ENCODE measurements around the gene DCLK3.

DNA sequence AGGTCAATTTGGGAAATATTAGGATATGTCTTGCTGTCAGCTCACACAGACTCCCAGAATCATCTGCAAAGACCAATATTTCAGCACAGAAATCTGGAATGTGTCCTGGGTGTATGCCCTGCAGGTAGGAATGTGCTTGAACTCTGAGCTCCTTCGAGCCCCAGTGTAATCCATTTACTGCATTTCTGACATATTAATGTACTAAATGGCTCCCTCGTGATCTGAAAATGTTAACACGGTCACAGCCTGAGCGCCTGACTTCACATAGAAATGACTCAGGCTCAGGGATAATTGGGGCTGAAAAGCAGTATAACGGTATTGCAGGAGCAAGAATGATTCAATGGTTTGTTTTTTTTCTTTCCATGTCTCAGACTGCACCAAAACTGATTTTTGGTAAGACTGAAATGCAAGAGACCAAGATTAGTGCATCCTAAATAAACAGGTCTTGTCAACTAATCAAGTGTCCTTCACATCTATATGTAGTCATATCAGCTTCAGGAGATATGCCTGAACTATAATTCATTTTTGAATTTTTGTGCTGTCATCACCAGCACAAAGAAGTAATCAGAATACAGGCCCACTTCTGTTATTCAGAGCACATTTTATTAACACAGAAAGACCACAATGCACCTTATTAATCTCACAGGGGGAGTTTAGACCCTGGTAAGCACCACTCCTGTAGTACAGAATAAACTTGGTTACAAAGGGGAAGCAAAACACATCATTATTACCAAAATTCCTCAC, 49.8 kb downstream of the DCLK3 start:
- TF ChIP-seq, protein P1, sequence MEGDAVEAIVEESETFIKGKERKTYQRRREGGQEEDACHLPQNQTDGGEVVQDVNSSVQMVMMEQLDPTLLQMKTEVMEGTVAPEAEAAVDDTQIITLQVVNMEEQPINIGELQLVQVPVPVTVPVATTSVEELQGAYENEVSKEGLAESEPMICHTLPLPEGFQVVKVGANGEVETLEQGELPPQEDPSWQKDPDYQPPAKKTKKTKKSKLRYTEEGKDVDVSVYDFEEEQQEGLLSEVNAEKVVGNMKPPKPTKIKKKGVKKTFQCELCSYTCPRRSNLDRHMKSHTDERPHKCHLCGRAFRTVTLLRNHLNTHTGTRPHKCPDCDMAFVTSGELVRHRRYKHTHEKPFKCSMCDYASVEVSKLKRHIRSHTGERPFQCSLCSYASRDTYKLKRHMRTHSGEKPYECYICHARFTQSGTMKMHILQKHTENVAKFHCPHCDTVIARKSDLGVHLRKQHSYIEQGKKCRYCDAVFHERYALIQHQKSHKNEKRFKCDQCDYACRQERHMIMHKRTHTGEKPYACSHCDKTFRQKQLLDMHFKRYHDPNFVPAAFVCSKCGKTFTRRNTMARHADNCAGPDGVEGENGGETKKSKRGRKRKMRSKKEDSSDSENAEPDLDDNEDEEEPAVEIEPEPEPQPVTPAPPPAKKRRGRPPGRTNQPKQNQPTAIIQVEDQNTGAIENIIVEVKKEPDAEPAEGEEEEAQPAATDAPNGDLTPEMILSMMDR (conservative IDR thresholded peaks at IDR 0.05; ENCODE audit: low read depth, low read length) = no peak
- TF ChIP-seq EZH2 (IDR thresholded peaks at IDR 0.05; ENCODE audit: borderline replicate concordance, low read depth, low read length, poor library complexity, severe bottlenecking) = no peak
